Upper lobe of left lung (tissue), 4 donors: ENCODE measurements around the gene MED22.

Experiments
- CTCF ChIP-seq, 6 experiments: fragments of 450-650 bp in 4 of 6; fragments of 200-600 bp in 2 of 6; sonication (generic) in 2 of 6; IDR thresholded peaks; one replicate each; pipeline ENCODE4 v1.5.1; 2016 to 2019; ENCODE audit warnings: antibody characterized with exemption in 6 of 6
- POLR2A ChIP-seq, 4 donors: fragments of 450-650 bp; IDR thresholded peaks; one replicate each; pipeline ENCODE4 v1.5.1; 2016 to 2017; ENCODE audit warnings: antibody characterized with exemption in 4 of 4, mild to moderate bottlenecking in 2 of 4

GRCh38 chr9:133344071-133344470, 3.9 kb downstream of the MED22 start:
- no peak for TF ChIP-seq CTCF (IDR thresholded peaks at IDR 0.05)
- no peak for TF ChIP-seq POLR2A (IDR thresholded peaks at IDR 0.05)
